Measurements from ENCODE around the gene MS4A14.

GRCh38 chr11:60431251-60431650 is 35.0 kb downstream of the MS4A14 start:
- TF ChIP-seq EZH2 (IDR thresholded peaks at IDR 0.05; ENCODE audit: borderline replicate concordance) (no peak), CTCF (IDR thresholded peaks at IDR 0.05; ENCODE audit: poor library complexity) (no peak), EZH2phosphoT487 (IDR thresholded peaks at IDR 0.05; ENCODE audit: low read depth, severe bottlenecking, unreplicated experiment) (no peak)

Measured in hepatocyte (in vitro differentiated cells).